Spleen (tissue), 11 donors: ENCODE measurements around the gene PLTP. TPM values are rescaled to one million over a fixed set of nuclear protein-coding genes. Genes with fewer than 3 reads are reported as not detected.
A peak's percentile ranks its signal among the peaks of the same experiment; 100 is the strongest.

Experiments
- DNase-seq: peaks from one replicate; pipeline ENCODE4 v3.0.0-alpha.2; 2020
- H3K27ac ChIP-seq, 8 donors: fragments of 200-600 bp; sonication (generic) in 7 of 8; 1 replicate in 4 of 8; 2 replicates in 4 of 8; pipeline versions ENCODE4 v1.5.0 to v1.8.0; 2016 to 2021; ENCODE audit warnings: inconsistent platforms in 4 of 8, mild to moderate bottlenecking in 4 of 8, moderate library complexity in 1 of 8
- H3K27me3 ChIP-seq, 7 donors: fragments of 200-600 bp; sonication (generic) in 6 of 7; replicated peaks in 1 of 7; 1 replicate in 4 of 7; 2 replicates in 3 of 7; pipeline versions ENCODE4 v1.5.0 to v1.8.0; 2016 to 2021; ENCODE audit warnings: inconsistent platforms in 3 of 7, mild to moderate bottlenecking in 1 of 7
- H3K36me3 ChIP-seq, 6 donors: fragments of 200-600 bp; sonication (generic) in 5 of 6; 1 replicate in 4 of 6; 2 replicates in 2 of 6; pipeline versions ENCODE4 v1.5.0 to v1.8.0; 2016 to 2021; ENCODE audit warnings: inconsistent platforms in 2 of 6
- H3K4me1 ChIP-seq, 6 donors: fragments of 200-600 bp; sonication (generic) in 5 of 6; 1 replicate in 3 of 6; 2 replicates in 3 of 6; pipeline versions ENCODE4 v1.5.0 to v1.8.0; 2016 to 2021; ENCODE audit warnings: inconsistent platforms in 3 of 6
- H3K4me3 ChIP-seq, 8 donors: fragments of 200-600 bp; sonication (generic) in 7 of 8; 1 replicate in 4 of 8; 2 replicates in 4 of 8; pipeline versions ENCODE4 v1.5.0 to v1.8.0; 2016 to 2021; ENCODE audit warnings: inconsistent platforms in 4 of 8, mild to moderate bottlenecking in 4 of 8, moderate library complexity in 2 of 8
- H3K9me3 ChIP-seq, 8 donors: fragments of 200-600 bp; sonication (generic) in 7 of 8; 1 replicate in 4 of 8; 2 replicates in 4 of 8; pipeline versions ENCODE4 v1.5.0 to v1.8.0; 2016 to 2021; ENCODE audit warnings: inconsistent platforms in 4 of 8
- CTCF ChIP-seq, 11 experiments: fragments of 200-600 bp in 7 of 11; fragments of 450-650 bp in 4 of 11; sonication (generic) in 4 of 11; IDR thresholded peaks in 8 of 11; conservative IDR thresholded peaks in 3 of 11; 1 replicate in 7 of 11; 2 replicates in 4 of 11; pipeline versions ENCODE4 v1.4.0 to v1.8.0; 2016 to 2021; ENCODE audit warnings: antibody characterized with exemption in 11 of 11, inconsistent platforms in 4 of 11, mild to moderate bottlenecking in 1 of 11
- POLR2A ChIP-seq, 3 donors: fragments of 450-650 bp; IDR thresholded peaks; one replicate each; pipeline ENCODE4 v1.5.1; 2017; ENCODE audit warnings: antibody characterized with exemption in 3 of 3, mild to moderate bottlenecking in 1 of 3
- POLR2AphosphoS5 ChIP-seq, 3 donors: sonication (generic); formaldehyde crosslinking; IDR thresholded peaks; one replicate each; pipeline ENCODE4 v1.5.1; 2017; ENCODE audit warnings: antibody characterized with exemption in 3 of 3
- whole genome bisulfite sequencing, 5 donors: extraction: QIAGEN DNeasy Blood & Tissue Kit in 3 of 5; methylation state at CpG; one replicate each; pipeline versions ENCODE4 v1.1.5 to v1.1.7; 2013 to 2018; 5-methylcytosine and 5-hydroxymethylcytosine counted together
- intact Hi-C: fragments of 100-400 bp; cut with DNase I; formaldehyde crosslinking; loops from one replicate; pipeline ENCODE4 v1.15.0; 2023; ENCODE audit warnings: low total_unique reads
- polyA plus RNA-seq, 3 donors: library from polyadenylated mRNA; stranded (reverse); fragments of 200-250 nt; gene quantifications; one replicate each; pipeline ENCODE4 v1.2.1, GENCODE V29; 2013
- total RNA-seq, 7 donors: library from RNA; depleted of rRNA in 3 of 7; stranded (reverse); fragments of >200 nt in 3 of 7; fragmentation: NEBNext Ultra II Directional in 4 of 7; extraction: Animal tissue kit (Norgen Biotek cat#: 25700) in 4 of 7; gene quantifications; one replicate each; pipeline versions ENCODE4 v1.1.0 to v1.2.1, GENCODE V29; 2016 to 2021
- donor health status: healthy with polysubstance abuse.
- donor health status: DM: no; HTN: no; CAD: no; lungs with moderate emphysema.
- donor health status: DM: no; HTN: no; CAD: no.
- donor health status: Bipolar disorder and iron deficiency.
- donor health status: healthy.
- donor health status: DM: no; HTN: no; CAD: no.
- donor health status: DM: yes; HTN: yes; CAD: no.

The PLTP gene
- total and polyA plus RNA-seq, 10 donors: 7.5 to 430 (median 40.7) TPM

GRCh38 chr20:45944965-45945677 is 33.2 kb upstream of the PLTP start:
- Histone ChIP-seq H3K4me1 (peaks cover 0 to 59% (median 38%) of the 10 kb centered on the region in 6 donors), H3K36me3 (peaks cover 4 to 100% (median 100%) of the 10 kb centered on the region in 6 donors), H3K4me3 (no peak overlapping the region), H3K27ac (peak overlapping the region in 7 of 8 donors; percentile 28 to 87 (median 78)), H3K9me3 (no peaks in the 10 kb centered on the region), H3K27me3 (no peaks in the 10 kb centered on the region)
- DNase-seq: no peak
- TF ChIP-seq CTCF (IDR thresholded peaks at IDR 0.05 in 8 of 11, conservative IDR thresholded peaks at IDR 0.05 in 3 of 11) (no peak), POLR2A (IDR thresholded peaks at IDR 0.05) (no peak), POLR2AphosphoS5 (IDR thresholded peaks at IDR 0.05) (peak; percentile 3 to 27 (median 24))
- intact Hi-C loops: no loop called here
- WGBS, 5 donors: 88 to 94% (median 90%) methylated on average over 19 of the region's 19 CpGs

- intact Hi-C loops: no loop called here
- H3K9me3 ChIP-seq: no peaks in the 10 kb centered on the region
- no peaks in the 10 kb centered on the region for H3K27me3 ChIP-seq
- 81 to 94% (median 84%) methylated on average over 11 to 15 of the region's 15 CpGs for WGBS, 5 donors
- peak overlapping the region in 4 of 8 donors; percentile 77 to 87 (median 80) for H3K27ac ChIP-seq
- TF ChIP-seq POLR2A (IDR thresholded peaks at IDR 0.05) (no peak), POLR2AphosphoS5 (IDR thresholded peaks at IDR 0.05) (peak in 1 of 3 donors; percentile 36), CTCF (IDR thresholded peaks at IDR 0.05 in 8 of 11, conservative IDR thresholded peaks at IDR 0.05 in 3 of 11) (no peak)
- peaks cover 8 to 100% (median 100%) of the 10 kb centered on the region in 6 donors for H3K36me3 ChIP-seq
- no peak for DNase-seq
- no peak overlapping the region for H3K4me3 ChIP-seq
- peaks cover 0 to 59% (median 38%) of the 10 kb centered on the region in 6 donors for H3K4me1 ChIP-seq
Observed at GRCh38 chr20:45944151-45944964, 32.4 kb upstream of the PLTP start.

GRCh38 chr20:45943613-45944012 is 31.7 kb upstream of the PLTP start:
- Histone ChIP-seq H3K27ac (peak overlapping the region in 2 of 8 donors; percentile 81 to 87), H3K9me3 (no peaks in the 10 kb centered on the region), H3K36me3 (peaks cover 9 to 100% (median 100%) of the 10 kb centered on the region in 6 donors), H3K4me3 (no peak overlapping the region), H3K27me3 (no peaks in the 10 kb centered on the region), H3K4me1 (peaks cover 0 to 56% (median 36%) of the 10 kb centered on the region in 6 donors)
- DNase-seq: no peak
- TF ChIP-seq CTCF (IDR thresholded peaks at IDR 0.05 in 8 of 11, conservative IDR thresholded peaks at IDR 0.05 in 3 of 11) (no peak), POLR2A (IDR thresholded peaks at IDR 0.05) (no peak), POLR2AphosphoS5 (IDR thresholded peaks at IDR 0.05) (no peak)
- intact Hi-C loops: no loop called here
- WGBS, 5 donors: 85 to 95% (median 94%) methylated on average over 6 of the region's 6 CpGs

GRCh38 chr20:45940469-45940868 is 28.5 kb upstream of the PLTP start:
- TF ChIP-seq POLR2AphosphoS5 (IDR thresholded peaks at IDR 0.05) (no peak), POLR2A (IDR thresholded peaks at IDR 0.05) (no peak), CTCF (IDR thresholded peaks at IDR 0.05 in 8 of 11, conservative IDR thresholded peaks at IDR 0.05 in 3 of 11) (no peak)
- Histone ChIP-seq H3K27ac (no peak overlapping the region), H3K4me1 (peaks cover 7 to 56% (median 22%) of the 10 kb centered on the region in 6 donors), H3K4me3 (no peak overlapping the region), H3K9me3 (no peaks in the 10 kb centered on the region), H3K27me3 (no peaks in the 10 kb centered on the region), H3K36me3 (peaks cover 12 to 90% (median 86%) of the 10 kb centered on the region in 6 donors)
- no peak for DNase-seq
- intact Hi-C loops: no loop called here
- 93 to 100% (median 94%) methylated on average over 1 to 13 of the region's 13 CpGs for WGBS, 5 donors
